HepG2 (cell line): ENCODE data around the gene SYT9. TPM values are rescaled to one million over a fixed set of nuclear protein-coding genes. Genes with fewer than 3 reads are reported as not detected.

ENCODE experiments used
- ATF7 ChIP-seq, 2 experiments: fragments of 450-650 bp in 1 of 2; sonication (generic) in 1 of 2; formaldehyde crosslinking in 1 of 2; IDR thresholded peaks; 2 replicates each; pipeline versions ENCODE4 v1.4.0 to v1.6.1; 2016 to 2020; ENCODE audit warnings: antibody characterized with exemption in 1 of 2, mild to moderate bottlenecking in 1 of 2, missing genetic modification reagents in 1 of 2
- HMG20B ChIP-seq: conservative IDR thresholded peaks from 2 replicates; pipeline ENCODE4 v1.6.1; 2016; ENCODE audit warnings: missing genetic modification reagents, missing compliant biosample characterization
- MED8 ChIP-seq: sonication (generic); formaldehyde crosslinking; IDR thresholded peaks from 2 replicates; pipeline ENCODE4 v1.8.1; 2023; ENCODE audit warnings: mild to moderate bottlenecking, missing genetic modification reagents; ENCODE audit not compliant: insufficient replicate concordance
- MIXL1 ChIP-seq: IDR thresholded peaks from 2 replicates; pipeline ENCODE4 v1.6.1; 2016
- PAF1 ChIP-seq: IDR thresholded peaks from 2 replicates; pipeline ENCODE4 v1.6.1; 2016; ENCODE audit warnings: missing genetic modification reagents, missing compliant biosample characterization
- TGIF2 ChIP-seq: IDR thresholded peaks from 2 replicates; pipeline ENCODE4 v1.6.1; 2016; ENCODE audit warnings: control low read depth, missing compliant biosample characterization
- ZBTB42 ChIP-seq: sonication (generic); formaldehyde crosslinking; IDR thresholded peaks from 2 replicates; pipeline ENCODE4 v1.5.0; 2020; ENCODE audit warnings: mild to moderate bottlenecking, missing genetic modification reagents
- ZNF17 ChIP-seq: sonication (generic); formaldehyde crosslinking; IDR thresholded peaks from 2 replicates; pipeline ENCODE4 v1.5.0; 2020; ENCODE audit warnings: mild to moderate bottlenecking, missing genetic modification reagents
- ZNF737 ChIP-seq: sonication (generic); formaldehyde crosslinking; IDR thresholded peaks from 2 replicates; pipeline ENCODE4 v1.5.0; 2020; ENCODE audit warnings: missing genetic modification reagents, mild to moderate bottlenecking, borderline replicate concordance
- polyA plus RNA-seq, 8 experiments: library from polyadenylated mRNA; depleted of rRNA in 3 of 8; stranded (reverse) in 7 of 8; unstranded in 1 of 8; fragments of >200 nt; fragmentation: Illumina TruSeq in 4 of 8; extraction: Trizol in 4 of 8; gene quantifications; 2 replicates each; pipeline versions ENCODE4 v1.2.1 to v1.2.3, GENCODE V29; 2011 to 2016; ENCODE audit warnings: low read depth in 4 of 8, missing spikeins in 1 of 8, mixed read lengths in 1 of 8; ENCODE audit not compliant: insufficient read depth in 1 of 8
- total RNA-seq, 5 experiments: library from RNA; depleted of rRNA; stranded (reverse); fragments of >200 nt; fragmentation: Illumina TruSeq; extraction: Trizol; gene quantifications; 2 replicates each; pipeline ENCODE4 v1.2.3, GENCODE V29; 2016; ENCODE audit warnings: low read depth in 1 of 5
- TF ChIP-seq, protein P1 (sequence below): sonication (generic); formaldehyde crosslinking; IDR thresholded peaks from 2 replicates; pipeline ENCODE4 v1.4.0; 2020; ENCODE audit warnings: low read depth, missing genetic modification reagents
- TF ChIP-seq, protein P2 (sequence below): sonication (generic); formaldehyde crosslinking; IDR thresholded peaks from 2 replicates; pipeline ENCODE4 v1.8.0; 2022; ENCODE audit warnings: mild to moderate bottlenecking, missing genetic modification reagents, moderate library complexity
- TF ChIP-seq, protein P3 (sequence below): sonication (generic); formaldehyde crosslinking; IDR thresholded peaks from 2 replicates; pipeline ENCODE4 v1.8.0; 2022; ENCODE audit warnings: low read depth, missing genetic modification reagents
- TF ChIP-seq, protein P4 (sequence below): fragments of 450-650 bp; IDR thresholded peaks from 2 replicates; pipeline ENCODE4 v1.6.1; 2016

SYT9 gene
- total and polyA plus RNA-seq, 2 of the 13 experiments (the other 11 are each of a cell fraction or from before 2014, with no cell fraction given), result not detected

DNA sequence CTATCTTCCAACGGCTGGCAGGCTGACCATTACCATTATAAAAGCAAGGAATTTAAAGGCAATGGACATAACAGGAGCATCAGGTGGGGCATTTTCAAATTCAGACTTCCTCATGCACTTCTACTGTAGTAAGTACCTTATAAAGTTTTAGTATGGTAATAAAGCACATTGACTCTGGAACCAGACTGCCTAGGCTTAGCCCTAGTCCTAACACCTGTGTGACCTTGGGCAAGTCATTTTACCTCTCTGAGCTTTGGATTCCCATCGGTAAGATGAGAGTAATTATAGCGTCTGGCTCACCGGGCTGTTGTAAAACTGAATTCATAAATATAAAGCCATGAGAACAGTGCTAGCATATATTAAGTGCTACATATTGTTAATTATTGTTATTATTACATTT is 164.4 kb downstream of the SYT9 start (continued):
- TF ChIP-seq, protein P1, sequence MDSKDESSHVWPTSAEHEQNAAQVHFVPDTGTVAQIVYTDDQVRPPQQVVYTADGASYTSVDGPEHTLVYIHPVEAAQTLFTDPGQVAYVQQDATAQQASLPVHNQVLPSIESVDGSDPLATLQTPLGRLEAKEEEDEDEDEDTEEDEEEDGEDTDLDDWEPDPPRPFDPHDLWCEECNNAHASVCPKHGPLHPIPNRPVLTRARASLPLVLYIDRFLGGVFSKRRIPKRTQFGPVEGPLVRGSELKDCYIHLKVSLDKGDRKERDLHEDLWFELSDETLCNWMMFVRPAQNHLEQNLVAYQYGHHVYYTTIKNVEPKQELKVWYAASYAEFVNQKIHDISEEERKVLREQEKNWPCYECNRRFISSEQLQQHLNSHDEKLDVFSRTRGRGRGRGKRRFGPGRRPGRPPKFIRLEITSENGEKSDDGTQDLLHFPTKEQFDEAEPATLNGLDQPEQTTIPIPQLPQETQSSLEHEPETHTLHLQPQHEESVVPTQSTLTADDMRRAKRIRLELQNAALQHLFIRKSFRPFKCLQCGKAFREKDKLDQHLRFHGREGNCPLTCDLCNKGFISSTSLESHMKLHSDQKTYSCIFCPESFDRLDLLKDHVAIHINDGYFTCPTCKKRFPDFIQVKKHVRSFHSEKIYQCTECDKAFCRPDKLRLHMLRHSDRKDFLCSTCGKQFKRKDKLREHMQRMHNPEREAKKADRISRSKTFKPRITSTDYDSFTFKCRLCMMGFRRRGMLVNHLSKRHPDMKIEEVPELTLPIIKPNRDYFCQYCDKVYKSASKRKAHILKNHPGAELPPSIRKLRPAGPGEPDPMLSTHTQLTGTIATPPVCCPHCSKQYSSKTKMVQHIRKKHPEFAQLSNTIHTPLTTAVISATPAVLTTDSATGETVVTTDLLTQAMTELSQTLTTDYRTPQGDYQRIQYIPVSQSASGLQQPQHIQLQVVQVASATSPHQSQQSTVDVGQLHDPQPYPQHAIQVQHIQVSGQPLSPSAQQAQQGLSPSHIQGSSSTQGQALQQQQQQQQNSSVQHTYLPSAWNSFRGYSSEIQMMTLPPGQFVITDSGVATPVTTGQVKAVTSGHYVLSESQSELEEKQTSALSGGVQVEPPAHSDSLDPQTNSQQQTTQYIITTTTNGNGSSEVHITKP (CRISPR knock-in tag), result no peak
- TF ChIP-seq, protein P2, sequence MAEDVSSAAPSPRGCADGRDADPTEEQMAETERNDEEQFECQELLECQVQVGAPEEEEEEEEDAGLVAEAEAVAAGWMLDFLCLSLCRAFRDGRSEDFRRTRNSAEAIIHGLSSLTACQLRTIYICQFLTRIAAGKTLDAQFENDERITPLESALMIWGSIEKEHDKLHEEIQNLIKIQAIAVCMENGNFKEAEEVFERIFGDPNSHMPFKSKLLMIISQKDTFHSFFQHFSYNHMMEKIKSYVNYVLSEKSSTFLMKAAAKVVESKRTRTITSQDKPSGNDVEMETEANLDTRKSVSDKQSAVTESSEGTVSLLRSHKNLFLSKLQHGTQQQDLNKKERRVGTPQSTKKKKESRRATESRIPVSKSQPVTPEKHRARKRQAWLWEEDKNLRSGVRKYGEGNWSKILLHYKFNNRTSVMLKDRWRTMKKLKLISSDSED (CRISPR knock-in tag), result no peak
- no peak for TF ChIP-seq ZBTB42 (CRISPR knock-in tag)
- no peak for TF ChIP-seq TGIF2 (CRISPR knock-in tag)
- TF ChIP-seq ATF7 (IDR thresholded peaks at IDR 0.05), result no peak
- TF ChIP-seq ATF7 (CRISPR knock-in tag; IDR thresholded peaks at IDR 0.05), result no peak
- no peak for TF ChIP-seq ZNF737 (CRISPR knock-in tag)
- TF ChIP-seq HMG20B, result no peak
- no peak for TF ChIP-seq PAF1 (CRISPR knock-in tag)
- no peak for TF ChIP-seq ZNF17 (CRISPR knock-in tag)
- TF ChIP-seq MIXL1 (CRISPR knock-in tag), result no peak
- TF ChIP-seq, protein P3, sequence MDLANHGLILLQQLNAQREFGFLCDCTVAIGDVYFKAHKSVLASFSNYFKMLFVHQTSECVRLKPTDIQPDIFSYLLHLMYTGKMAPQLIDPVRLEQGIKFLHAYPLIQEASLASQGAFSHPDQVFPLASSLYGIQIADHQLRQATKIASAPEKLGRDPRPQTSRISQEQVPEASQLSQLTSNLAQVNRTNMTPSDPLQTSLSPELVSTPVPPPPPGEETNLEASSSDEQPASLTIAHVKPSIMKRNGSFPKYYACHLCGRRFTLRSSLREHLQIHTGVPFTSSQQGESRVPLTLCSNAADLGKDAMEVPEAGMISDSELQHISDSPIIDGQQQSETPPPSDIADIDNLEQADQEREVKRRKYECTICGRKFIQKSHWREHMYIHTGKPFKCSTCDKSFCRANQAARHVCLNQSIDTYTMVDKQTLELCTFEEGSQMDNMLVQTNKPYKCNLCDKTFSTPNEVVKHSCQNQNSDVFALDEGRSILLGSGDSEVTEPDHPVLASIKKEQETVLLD (CRISPR knock-in tag), result no peak
- TF ChIP-seq, protein P4, sequence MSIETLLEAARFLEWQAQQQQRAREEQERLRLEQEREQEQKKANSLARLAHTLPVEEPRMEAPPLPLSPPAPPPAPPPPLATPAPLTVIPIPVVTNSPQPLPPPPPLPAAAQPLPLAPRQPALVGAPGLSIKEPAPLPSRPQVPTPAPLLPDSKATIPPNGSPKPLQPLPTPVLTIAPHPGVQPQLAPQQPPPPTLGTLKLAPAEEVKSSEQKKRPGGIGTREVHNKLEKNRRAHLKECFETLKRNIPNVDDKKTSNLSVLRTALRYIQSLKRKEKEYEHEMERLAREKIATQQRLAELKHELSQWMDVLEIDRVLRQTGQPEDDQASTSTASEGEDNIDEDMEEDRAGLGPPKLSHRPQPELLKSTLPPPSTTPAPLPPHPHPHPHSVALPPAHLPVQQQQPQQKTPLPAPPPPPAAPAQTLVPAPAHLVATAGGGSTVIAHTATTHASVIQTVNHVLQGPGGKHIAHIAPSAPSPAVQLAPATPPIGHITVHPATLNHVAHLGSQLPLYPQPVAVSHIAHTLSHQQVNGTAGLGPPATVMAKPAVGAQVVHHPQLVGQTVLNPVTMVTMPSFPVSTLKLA, result no peak
- no peak for TF ChIP-seq MED8 (CRISPR knock-in tag)
- TF ChIP-seq, all 625 proteins: peak for 0
